Measurements from ENCODE around the gene JAM3. TPM values are rescaled to one million over a fixed set of nuclear protein-coding genes. Genes with fewer than 3 reads are reported as not detected.

JAM3 gene
- total RNA-seq, 1 experiment from 2014 or later, result 45.4 TPM

DNA sequence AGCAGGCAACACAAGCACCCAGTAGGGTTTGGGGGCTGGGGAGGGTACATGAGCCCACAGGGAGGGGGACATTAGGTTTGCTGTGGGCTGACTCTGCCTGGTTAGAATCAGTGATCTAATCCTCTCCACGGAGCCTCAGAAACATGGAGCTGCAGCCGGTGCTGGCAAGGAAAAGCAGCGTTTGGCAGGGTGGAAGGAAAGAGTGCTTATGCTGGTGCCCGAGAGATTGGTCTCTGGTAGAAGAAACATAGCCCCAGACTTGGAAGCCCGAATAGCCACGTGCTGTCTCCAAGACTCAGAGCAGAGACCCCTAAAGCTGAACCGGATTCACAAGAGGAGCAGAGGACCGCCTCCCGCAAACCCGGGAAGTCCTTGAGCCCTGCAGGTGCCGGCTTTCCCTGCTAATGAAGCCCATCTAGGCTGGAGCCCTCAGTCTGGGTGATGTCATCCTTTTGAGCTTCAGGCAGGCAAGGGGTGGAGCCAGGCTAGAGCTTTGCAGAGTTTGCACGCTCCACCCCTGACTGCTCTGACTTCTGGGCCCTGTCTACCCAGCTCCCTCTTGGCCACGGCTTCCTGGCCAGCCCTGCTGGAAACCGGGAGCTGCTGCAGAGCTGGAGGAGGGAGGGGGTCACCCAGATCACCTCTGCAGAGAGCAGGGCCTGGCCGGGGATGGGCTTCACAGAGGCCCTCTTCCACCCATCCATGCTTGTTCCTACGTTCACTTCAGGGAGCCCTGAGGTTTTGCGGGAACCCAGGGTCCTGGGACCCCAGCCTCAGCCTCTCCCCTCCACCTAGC lies 35.0 kb upstream of the JAM3 start:
- TF ChIP-seq SIN3A (IDR thresholded peaks at IDR 0.05; ENCODE audit: borderline replicate concordance, insufficient read depth, low read depth, low read length) (no peak), POLR2AphosphoS5 (IDR thresholded peaks at IDR 0.05; ENCODE audit: low read depth, low read length) (no peak), TCF7L2 (IDR thresholded peaks at IDR 0.05; ENCODE audit: low read depth, low read length) (no peak)
- TF ChIP-seq, protein P1, sequence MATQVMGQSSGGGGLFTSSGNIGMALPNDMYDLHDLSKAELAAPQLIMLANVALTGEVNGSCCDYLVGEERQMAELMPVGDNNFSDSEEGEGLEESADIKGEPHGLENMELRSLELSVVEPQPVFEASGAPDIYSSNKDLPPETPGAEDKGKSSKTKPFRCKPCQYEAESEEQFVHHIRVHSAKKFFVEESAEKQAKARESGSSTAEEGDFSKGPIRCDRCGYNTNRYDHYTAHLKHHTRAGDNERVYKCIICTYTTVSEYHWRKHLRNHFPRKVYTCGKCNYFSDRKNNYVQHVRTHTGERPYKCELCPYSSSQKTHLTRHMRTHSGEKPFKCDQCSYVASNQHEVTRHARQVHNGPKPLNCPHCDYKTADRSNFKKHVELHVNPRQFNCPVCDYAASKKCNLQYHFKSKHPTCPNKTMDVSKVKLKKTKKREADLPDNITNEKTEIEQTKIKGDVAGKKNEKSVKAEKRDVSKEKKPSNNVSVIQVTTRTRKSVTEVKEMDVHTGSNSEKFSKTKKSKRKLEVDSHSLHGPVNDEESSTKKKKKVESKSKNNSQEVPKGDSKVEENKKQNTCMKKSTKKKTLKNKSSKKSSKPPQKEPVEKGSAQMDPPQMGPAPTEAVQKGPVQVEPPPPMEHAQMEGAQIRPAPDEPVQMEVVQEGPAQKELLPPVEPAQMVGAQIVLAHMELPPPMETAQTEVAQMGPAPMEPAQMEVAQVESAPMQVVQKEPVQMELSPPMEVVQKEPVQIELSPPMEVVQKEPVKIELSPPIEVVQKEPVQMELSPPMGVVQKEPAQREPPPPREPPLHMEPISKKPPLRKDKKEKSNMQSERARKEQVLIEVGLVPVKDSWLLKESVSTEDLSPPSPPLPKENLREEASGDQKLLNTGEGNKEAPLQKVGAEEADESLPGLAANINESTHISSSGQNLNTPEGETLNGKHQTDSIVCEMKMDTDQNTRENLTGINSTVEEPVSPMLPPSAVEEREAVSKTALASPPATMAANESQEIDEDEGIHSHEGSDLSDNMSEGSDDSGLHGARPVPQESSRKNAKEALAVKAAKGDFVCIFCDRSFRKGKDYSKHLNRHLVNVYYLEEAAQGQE (IDR thresholded peaks at IDR 0.05; ENCODE audit: insufficient read depth in 1 of 2, low read depth in 2 of 2, low read length in 1 of 2), result no peak
- H3K4me3 ChIP-seq (ENCODE audit: low read depth in 2 of 2, low read length in 2 of 2), result peak overlapping the region in 1 of 2 experiments; percentile 38; a peak in 2 of 4 replicates
- in situ Hi-C loops (cut with HindIII; ENCODE audit: low pct_unique_long_range_greater_than_20kb, low sequenced_read_pairs), result no loop called here
- H3K4me1 ChIP-seq (ENCODE audit: control insufficient read depth, insufficient read depth, low read length), result peaks cover 18% of the 10 kb centered on the region
- DNase-seq (ENCODE audit: low read depth, low spot score) (no peak), ATAC-seq (peak; percentile 75)
- H3K36me3 ChIP-seq (ENCODE audit: control insufficient read depth, insufficient read depth, low read length), result no peaks in the 10 kb centered on the region
- no peak overlapping the region for H3K27ac ChIP-seq (ENCODE audit: low read length)
- ChIA-PET POLR2A (no interaction called here), CTCF (interaction anchor here (0.9 kb wide), 1 partner anchor 106 kb away, joined by 5 read pairs; no protein-coding TSS in a partner anchor)
- intact Hi-C loops (cut with micrococcal nuclease; ENCODE audit: unreplicated experiment), result no loop called here
- no TSS peak for BruUV-seq (replicated peaks)
- H3K9me3 ChIP-seq (ENCODE audit: control insufficient read depth, insufficient read depth, low read depth, low read length), result no peaks in the 10 kb centered on the region
- 0 out of 2 replicates have a peak, but pooled peaks cover 4% of the 10 kb centered on the region for H3K27me3 ChIP-seq (ENCODE audit: control insufficient read depth, insufficient read depth, low read length)

DNA sequence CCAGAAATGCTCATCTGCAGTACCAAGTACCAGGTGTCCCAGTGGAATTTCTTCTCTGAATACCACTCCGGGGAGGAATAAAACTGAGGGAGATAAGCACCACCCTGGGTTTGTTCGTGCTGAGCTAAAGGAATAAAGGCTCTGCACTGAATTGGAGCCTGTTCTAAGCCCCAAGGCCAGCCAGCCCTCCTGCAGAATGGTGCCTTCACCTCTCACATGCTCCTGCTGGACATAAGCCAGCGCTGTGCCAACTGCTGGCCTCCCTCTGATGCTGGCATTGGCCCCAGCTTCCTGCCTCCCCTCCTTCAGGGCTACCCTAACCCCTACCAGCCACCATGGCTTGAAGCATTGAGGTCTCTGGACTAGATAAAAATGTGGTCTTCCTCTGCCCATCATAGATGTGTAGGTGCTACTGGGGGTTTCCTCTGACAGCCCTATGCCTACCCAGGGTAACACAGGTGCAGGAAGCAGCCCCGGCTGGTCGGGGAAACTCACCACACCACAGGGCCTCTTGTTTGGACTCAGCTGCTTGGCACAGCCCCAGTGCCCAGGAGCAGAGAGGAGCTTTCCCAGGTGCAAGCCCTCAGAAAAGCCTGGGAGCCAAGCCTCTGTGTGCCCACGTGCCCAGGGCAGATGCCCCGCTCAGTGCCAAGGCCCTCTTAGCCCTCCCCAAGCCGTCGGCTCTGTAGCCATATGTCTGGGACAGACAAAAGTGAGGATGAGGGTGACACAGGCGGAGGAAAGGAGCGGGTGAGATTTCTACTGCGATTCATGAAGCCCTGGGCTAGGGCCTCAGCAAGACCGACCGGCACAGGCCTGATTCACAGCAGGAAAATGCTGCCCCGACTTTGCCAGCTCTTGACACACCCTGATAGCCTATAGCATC lies 34.1 kb upstream of the JAM3 start:
- no peak overlapping the region for H3K27ac ChIP-seq (ENCODE audit: low read length)
- in situ Hi-C loops (cut with HindIII; ENCODE audit: low pct_unique_long_range_greater_than_20kb, low sequenced_read_pairs), result no loop called here
- H3K27me3 ChIP-seq (ENCODE audit: control insufficient read depth, insufficient read depth, low read length), result 0 out of 2 replicates have a peak, but pooled peaks cover 2% of the 10 kb centered on the region
- ChIA-PET CTCF (interaction anchor here (0.9 kb wide), 1 partner anchor 107 kb away, joined by 5 read pairs; no protein-coding TSS in a partner anchor), POLR2A (no interaction called here)
- intact Hi-C loops (cut with micrococcal nuclease; ENCODE audit: unreplicated experiment), result no loop called here
- TF ChIP-seq, protein P1 (IDR thresholded peaks at IDR 0.05; ENCODE audit: insufficient read depth in 1 of 2, low read depth in 2 of 2, low read length in 1 of 2), result no peak
- TF ChIP-seq SIN3A (IDR thresholded peaks at IDR 0.05; ENCODE audit: borderline replicate concordance, insufficient read depth, low read depth, low read length) (no peak), POLR2AphosphoS5 (IDR thresholded peaks at IDR 0.05; ENCODE audit: low read depth, low read length) (no peak), TCF7L2 (IDR thresholded peaks at IDR 0.05; ENCODE audit: low read depth, low read length) (no peak)
- DNase-seq (ENCODE audit: low read depth, low spot score) (no peak), ATAC-seq (peak; percentile 6; the same call in 1 of the 2 replicates)
- H3K4me3 ChIP-seq (ENCODE audit: low read depth in 2 of 2, low read length in 2 of 2), result no peak overlapping the region
- H3K4me1 ChIP-seq (ENCODE audit: control insufficient read depth, insufficient read depth, low read length), result peaks cover 18% of the 10 kb centered on the region
- BruUV-seq (replicated peaks), result no TSS peak
- H3K9me3 ChIP-seq (ENCODE audit: control insufficient read depth, insufficient read depth, low read depth, low read length), result no peaks in the 10 kb centered on the region
- no peaks in the 10 kb centered on the region for H3K36me3 ChIP-seq (ENCODE audit: control insufficient read depth, insufficient read depth, low read length)
